Stimulated activated CD4-positive, alpha-beta T cell treated with anti-CD3 and anti-CD28 coated beads, TNF-alpha, amount 100 ng/mL, for 24 hours (primary cell): ENCODE measurements around the gene ADAM10.
"Not testable (repeated sequence)": the region's sequence is repeated elsewhere in the genome, so short reads cannot be mapped to it uniquely, and the experiment has no call there.

Experiments
- DNase-seq, 3 experiments: peaks; one replicate each; pipeline ENCODE4 v3.0.0-alpha.2; 2020; ENCODE audit warnings: low read depth in 3 of 3

The ADAM10 gene, protein sequence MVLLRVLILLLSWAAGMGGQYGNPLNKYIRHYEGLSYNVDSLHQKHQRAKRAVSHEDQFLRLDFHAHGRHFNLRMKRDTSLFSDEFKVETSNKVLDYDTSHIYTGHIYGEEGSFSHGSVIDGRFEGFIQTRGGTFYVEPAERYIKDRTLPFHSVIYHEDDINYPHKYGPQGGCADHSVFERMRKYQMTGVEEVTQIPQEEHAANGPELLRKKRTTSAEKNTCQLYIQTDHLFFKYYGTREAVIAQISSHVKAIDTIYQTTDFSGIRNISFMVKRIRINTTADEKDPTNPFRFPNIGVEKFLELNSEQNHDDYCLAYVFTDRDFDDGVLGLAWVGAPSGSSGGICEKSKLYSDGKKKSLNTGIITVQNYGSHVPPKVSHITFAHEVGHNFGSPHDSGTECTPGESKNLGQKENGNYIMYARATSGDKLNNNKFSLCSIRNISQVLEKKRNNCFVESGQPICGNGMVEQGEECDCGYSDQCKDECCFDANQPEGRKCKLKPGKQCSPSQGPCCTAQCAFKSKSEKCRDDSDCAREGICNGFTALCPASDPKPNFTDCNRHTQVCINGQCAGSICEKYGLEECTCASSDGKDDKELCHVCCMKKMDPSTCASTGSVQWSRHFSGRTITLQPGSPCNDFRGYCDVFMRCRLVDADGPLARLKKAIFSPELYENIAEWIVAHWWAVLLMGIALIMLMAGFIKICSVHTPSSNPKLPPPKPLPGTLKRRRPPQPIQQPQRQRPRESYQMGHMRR

DNA sequence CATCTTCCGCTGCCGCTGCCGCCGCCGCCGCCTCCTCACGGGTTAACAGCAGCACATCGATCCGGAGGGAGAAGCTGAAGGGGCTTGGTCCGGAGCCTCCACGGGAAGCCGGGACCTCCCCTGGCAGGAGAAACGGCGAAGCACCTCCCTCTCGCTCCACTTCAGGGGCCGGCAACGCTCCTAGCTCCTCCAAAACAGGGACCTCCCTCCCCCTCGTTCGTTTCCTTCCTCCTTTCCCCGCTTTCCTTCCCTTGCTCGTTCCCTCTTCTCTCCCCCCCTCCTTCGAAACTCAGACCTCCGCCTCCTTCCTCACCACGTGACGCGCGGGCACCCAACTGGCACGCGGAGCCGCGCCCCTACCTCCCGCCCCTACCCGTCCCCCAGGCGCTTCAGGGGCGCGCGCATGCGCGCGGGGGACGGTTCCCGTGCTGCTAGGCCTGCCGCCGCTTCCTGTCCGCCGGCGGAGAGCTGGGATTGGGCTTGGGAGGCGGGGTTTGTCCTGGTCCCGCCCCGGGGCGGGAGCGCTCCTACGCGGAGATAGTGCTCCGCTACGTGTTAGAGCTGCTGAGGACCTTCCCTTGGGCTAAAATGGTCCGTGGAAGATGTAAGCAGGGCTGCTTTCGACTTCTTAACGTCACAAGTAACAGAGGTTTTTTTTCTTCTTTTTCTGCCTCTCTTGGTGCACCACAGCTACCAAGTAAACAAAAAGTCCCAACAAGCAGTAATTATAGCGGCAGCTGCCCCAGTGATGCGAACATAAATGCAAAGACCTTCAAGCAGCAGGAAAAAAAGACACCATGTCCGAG lies at the start of gene ADAM10:
TSS of gene ADAM10 (minus strand) at position 176 of the 806 bp plus-strand sequence. CDS start at position 3, 173 bp downstream.
- peak; percentile 96 to 99 (median 99) for DNase-seq

DNA sequence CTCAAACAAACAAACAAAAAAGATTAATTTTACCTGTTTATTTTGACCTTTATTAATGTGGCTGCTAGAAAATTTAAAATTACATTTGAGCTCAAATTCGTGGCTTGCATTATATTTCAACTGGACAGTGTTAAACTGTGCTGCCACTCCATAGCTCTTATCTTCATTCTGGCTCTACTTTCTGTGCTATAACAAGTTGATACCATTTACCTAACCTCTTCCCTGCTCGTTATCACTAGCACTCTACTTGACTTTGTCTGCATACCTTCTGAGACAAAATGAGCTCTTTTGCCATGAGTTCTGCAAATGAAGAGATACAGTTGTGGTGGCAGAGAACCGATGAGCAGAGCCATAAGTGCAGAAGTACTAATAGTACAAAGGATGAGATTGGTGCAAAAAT lies 48.0 kb upstream of the ADAM10 start:
- DNase-seq: no peak

DNA sequence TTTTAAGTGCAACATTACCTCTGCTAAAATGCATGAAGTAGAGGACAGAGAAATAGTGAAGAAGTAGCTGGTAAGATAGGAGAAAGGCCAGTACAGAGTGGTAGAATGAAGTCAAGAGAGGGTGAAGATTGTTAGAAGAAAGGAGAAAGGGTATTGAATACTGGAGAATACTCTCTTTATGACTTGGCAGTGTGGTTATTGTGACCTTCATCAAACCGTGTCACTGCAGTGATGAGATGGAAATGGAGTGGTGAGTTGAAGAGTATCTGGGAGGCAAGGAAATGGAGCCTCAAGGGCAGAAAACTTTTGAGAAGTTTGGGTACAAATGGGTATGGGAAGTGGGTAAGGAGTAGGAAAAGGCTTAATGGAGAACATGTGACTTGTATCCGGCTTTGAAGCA lies 46.3 kb upstream of the ADAM10 start:
- no peak for DNase-seq

DNA sequence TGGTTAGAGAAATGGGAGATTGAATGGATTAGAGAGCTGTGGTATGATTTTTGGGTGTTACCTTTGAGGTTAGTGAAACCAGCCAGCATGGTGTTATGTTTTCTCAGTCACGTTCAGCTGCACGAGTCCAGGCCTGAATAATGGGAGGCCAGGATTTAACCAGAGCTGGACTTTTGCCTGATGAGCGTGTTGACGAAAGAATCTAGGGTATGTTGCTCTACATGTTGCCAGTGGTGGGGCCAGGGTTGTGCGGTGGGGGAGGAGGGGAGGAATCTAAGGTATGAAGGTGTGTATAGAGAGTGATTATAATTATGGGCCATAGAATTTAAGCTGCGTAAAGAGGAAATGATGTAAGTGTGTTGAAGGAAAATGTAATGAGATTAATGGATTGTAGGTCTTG lies 44.4 kb upstream of the ADAM10 start:
- DNase-seq: no peak

DNA sequence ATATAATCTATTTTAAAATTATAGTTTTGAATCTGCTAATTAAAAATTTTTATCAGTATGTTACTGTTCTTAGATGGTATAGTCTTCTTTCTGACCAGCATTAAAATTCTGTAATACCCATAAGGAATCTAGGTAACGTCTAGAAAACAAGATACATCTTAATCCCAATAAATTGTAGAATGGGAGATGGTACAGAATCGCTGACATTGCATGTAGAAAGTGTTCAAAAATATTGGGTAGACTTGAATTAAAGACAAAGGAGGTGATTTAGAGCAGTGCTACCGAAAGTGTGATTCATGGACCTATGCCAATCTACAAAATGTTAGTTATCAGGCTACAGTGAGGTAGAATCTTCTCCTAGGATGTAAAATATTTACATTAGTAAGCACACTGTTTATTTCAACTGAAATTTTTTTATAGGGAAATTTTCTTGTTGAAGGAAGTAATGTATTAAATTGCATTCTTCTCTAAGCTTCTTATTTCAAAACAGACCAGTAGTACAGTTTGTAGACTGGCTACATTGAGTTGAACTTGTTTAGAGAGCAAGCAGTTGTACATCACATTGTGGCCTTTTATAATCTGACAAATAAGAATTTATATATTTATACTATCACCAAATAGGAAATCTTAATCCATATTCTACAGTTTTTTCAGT lies 38.7 kb upstream of the ADAM10 start:
- no peak for DNase-seq

DNA sequence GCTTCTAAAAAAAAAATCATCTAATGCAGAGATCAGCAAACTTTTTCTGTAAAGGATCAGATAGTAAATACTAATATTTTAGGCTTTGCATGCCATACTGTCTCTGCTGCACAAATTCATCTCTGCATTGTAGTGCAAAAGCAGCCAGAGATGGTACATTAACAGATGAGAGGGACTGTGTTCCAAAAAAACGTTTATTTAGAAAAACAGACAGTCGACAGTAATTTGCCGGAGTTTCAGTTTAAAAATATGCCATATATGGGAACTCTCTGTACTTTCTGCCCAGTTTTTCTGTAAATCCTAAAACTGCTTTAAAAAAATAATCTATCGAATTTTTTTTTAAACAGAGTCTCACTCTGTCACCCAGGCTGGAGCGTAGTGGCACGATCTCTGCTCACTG lies 35.8 kb upstream of the ADAM10 start:
- no peak for DNase-seq

DNA sequence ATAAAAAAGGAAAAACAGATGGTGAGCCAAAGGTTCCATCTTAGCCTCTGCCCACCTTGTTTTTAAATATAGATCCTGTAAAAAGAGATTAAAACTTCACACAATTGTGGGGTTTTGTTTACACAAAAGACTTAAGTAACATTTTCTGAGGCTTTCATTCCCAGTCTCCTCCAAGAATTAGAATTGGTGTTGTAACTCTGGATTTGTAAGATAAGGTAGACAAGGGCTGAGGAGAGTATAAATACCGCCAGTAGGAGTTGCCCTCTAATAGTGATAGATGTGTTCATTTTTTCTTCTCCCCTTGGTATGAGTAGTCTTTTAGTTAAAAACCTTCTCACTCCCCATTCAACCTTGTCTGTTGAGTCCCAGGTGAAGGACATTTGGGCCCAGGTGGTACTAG lies 30.0 kb upstream of the ADAM10 start:
- DNase-seq: no peak

DNA sequence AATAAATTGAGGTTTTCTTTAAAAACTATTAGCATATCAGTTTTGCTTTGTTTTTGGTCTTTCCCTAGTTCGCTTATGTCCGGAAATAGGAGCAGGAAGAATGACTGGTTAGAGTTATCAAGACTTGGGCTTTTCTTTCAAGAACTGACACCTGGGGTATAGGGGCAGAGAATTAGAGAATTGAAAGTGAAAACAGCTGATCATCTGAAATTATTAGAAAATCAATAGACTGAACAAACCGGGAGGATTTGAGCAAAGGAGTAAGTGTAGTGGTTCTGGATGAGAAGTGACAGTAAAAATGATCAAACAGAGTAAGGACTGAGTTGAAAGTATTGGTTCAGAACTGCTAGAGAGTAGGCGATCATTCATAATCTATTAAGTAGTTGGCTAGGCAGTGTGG lies 27.6 kb upstream of the ADAM10 start:
- no peak for DNase-seq

DNA sequence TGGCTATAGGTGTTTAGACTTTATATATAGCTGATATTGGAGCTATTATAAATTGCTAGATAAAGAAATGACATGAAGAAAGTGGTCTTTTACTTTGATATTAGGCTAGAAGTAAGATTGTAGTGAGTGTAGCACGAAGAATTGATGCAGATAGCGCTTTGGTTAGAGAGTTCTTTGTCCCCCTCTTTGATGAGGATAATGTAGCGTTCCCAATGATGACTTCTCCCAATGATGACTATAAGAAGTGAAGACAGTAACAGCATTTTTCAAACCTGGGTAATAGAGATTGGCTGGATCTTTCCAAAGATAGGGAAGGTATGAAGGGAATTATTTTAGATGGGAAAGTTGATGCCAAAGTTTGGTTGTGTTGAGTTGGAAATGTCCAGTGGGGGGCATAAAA lies 25.9 kb upstream of the ADAM10 start:
- no peak for DNase-seq

DNA sequence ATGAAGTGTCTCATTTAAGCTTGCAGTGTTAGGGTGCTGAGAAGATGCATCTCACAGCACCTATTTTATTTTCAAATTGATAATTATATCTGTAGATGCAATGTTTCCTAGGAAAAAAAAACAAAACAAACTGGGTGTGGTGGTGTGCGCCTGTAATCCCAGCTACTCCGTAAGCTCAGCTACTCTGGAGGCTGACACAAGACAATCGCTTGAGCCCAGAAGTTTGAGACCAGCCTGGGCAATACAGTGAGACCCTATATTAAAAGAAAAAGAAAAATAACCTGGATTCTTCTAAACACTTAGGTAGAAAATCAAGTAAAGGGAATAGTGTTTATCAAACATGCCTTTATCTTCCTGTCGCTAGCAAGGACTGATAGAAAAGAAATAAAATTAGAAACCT lies 23.5 kb upstream of the ADAM10 start:
- DNase-seq: no peak

DNA sequence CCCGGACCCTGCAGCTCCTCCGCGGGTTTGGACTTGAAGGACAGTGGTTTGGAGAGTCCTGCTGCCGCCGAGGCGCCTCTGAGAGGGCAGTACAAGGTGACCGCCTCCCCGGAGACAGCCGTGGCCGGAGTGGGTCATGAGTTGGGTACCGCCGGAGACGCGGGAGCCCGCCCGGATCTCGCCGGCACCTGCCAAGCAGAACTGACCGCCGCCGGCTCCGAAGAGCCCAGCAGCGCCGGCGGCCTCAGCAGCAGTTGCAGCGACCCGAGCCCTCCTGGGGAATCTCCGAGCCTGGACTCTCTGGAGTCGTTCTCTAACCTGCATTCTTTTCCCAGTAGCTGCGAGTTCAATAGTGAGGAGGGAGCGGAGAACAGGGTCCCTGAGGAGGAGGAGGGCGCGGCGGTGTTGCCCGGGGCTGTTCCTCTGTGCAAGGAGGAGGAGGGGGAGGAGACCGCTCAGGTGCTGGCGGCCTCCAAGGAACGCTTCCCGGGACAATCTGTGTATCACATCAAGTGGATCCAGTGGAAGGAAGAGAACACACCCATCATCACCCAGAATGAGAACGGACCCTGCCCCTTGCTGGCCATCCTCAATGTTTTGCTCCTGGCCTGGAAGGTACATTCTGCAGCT lies 22.2 kb upstream of the ADAM10 start:
- DNase-seq: peak in 2 of 3 experiments; percentile 6 to 16

DNA sequence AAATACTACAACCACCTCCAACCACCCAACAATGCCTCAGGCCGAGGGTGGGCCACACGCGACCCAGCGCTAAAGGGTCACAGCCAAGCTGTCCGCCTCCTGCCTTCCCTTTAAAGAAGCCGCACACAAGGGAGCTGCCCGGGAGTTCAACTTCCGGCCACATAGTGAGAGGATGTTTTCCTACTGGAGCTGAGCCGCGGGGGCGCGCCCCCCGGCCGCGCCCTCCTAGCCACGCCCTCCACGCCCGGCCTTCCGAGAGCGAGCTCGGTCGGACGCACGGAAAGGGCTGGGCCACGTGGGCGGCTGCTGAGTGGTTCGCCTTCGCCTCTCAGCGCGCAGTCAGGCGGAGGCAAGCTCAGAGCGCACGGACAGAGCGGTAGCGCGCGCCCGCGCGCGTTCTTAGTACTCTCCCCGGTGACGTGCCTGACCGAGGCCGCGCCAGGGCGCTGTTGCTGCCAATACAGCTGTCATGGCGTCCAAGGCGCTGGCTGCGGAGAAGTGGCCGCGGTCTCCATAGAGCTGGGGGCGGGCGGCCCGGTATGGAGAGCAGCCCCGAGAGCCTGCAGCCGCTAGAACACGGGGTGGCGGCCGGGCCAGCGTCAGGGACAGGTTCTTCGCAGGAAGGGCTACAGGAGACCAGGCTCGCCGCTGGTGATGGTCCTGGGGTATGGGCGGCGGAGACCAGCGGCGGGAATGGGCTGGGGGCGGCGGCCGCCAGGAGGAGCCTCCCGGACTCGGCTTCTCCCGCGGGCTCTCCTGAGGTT lies 21.5 kb upstream of the ADAM10 start, which contains the start of gene MINDY2:
TSS of gene MINDY2 (plus strand) at position 446 of the 764 bp plus-strand sequence. CDS start at position 540, 94 bp downstream.
- peak; percentile 84 to 97 (median 94) for DNase-seq

DNA sequence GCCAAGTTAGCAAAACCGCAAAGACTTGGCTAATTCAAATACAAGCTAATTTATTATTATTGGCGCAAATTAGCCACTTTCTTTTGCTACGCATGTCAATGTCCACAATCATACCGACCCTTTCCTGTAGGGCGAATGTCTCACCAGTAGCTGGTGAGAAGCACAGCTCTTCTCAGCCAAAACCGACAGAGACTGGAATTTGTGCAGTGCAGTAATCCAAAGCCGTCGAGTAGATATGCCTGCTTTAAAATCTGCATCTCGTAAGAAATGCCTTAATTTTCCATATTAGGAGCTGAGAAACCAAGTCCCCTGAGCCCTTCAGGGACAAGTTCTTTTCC lies 21.0 kb upstream of the ADAM10 start:
- no peak for DNase-seq

DNA sequence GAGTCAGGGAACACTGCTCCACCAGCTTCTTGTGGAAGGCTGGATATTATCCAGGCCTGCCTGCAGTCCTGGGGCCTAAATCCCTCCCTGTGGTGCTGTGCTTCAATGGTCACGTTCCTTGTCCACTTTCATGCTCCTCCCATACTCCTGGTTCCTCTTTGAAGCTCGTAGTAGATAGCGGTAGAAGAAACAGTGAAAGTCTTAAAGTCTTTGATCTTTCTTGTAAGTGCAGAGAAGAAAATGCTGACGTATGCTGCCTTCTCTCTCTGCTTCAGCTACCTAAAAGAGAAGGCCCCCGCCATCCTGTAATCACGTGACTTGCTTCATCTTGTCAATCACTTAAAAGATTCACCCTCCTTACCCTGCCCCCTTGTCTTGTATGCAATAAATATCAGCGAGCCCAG lies 19.1 kb upstream of the ADAM10 start:
- DNase-seq: not testable (repeated sequence)

DNA sequence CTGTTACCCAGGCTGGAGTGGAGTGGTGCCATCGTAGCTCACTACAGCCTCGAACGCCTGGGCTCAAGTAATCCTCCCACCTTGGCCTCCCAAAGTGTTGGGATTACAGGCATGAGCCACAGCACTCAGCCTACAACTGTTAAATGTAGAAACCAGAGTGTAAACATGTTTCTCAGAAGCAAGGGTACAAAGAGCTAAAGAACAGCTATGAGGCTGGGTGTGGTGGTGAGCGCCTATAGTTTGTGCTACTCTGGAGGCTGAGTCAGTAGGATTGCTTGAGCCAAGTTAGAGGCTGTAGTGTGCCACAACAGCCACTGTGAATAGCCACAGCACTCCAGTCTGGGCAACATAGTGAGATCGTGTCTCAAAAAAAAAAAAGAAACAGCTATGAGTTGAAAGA lies 16.8 kb upstream of the ADAM10 start:
- no peak for DNase-seq

DNA sequence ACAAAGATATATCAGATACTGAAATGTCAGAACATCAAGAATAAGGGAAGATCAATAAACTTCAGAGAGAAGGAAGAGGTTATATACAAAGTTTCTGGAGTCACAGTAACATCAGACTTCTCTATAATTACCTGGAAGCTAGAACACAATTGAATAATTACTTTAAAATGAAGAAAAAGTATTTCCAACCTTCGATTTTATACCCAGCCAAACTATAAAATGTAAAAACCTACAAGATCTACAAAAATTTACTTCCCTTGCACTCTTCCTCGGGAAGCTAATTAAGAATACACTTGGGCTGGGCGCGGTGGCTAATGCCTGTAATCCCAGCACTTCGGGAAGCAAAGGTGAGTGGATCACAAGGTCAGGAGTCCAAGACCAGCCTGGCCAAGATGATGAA lies 15.0 kb upstream of the ADAM10 start:
- DNase-seq: no peak

DNA sequence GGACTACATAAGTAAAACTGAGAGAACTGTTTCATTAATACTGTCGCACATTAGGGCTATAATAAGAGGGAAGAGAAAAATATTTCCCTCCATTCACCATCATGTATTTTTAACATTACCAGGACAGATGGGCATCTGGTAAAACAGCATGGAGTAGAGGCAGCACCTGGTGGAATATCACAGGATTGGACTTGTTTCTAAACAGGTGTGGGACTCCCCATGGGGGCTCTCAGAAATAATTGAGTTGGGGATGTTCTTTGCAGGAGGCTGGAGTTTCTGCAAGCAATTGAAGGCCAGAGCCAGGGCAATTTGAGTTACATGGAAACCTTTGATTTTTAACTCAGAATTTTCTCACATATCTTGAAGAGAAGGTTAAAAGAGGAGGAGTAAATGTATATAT lies 13.2 kb upstream of the ADAM10 start:
- no peak for DNase-seq

DNA sequence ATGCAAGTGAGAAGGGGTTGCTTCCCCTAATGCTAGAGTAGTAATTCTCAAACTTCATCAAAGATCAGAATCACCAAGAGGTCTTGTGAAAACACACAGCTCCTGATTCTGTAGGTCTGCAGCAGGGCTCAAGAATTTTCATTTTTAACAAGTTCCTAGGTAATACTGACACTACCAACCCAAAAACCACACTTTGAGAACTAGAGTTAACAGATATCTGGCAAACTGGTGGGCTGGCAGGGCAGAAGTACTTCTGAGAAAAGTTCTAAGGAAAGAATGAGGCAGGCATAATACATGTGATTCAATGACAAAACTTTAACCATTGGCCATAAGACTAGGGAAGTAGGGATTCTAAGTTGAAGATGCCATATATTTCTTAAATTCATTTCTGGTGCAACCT lies 12.8 kb upstream of the ADAM10 start:
- no peak for DNase-seq

DNA sequence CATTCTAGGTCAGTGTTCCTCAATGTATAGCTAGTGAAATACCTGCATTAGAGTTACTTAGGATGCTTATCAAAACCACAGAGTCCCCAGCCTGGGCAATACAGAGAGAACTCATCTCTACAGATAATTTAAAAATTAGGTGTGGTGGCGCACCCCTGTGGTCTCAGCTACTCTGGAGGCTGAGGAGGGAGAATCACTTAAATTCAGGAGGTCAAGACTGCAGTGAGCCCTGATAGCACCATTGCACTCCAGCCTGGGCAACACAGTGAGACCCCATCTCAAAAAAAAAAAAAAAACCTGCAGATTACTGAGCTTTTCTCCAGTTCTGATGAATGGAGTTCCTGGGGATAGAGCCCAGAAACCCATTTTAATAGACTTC lies 11.5 kb upstream of the ADAM10 start:
- no peak for DNase-seq

DNA sequence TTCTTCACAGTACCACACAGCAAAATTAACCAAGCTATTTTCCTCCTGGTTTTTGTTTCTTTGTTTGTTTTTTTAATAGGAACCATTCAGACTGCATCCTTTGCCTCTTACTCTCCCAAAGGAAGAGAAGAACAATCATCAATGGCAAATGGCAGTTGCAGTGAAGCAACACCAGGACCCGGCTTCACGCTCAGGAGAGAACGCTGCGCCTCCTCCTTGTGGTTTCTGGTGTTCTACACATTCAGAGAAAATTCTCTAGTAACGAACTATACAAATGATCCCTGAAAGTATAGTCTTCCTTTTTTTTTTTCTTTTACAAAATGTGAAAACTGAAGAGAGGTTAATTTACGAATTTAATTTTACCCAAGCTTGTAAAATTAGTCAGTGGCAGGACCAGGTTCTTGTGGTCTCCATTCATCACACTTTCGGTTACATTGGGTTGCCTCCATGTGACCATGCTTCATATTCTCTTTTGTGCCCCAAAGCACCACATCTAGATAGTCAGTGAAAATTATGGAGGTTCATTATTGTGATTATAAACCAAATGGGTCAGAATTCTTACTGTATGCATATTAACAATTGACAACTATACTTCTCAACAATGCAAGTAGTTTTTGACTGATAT lies 11.0 kb upstream of the ADAM10 start:
- no peak for DNase-seq
